H1 (cell line): ENCODE data around the gene EPB41L4A. TPM values are rescaled to one million over a fixed set of nuclear protein-coding genes. Genes with fewer than 3 reads are reported as not detected.

ENCODE experiments used
- CEBPB ChIP-seq: IDR thresholded peaks from 2 replicates; pipeline ENCODE4 v1.6.1; 2012; ENCODE audit warnings: low read depth, low read length
- GABPA ChIP-seq: IDR thresholded peaks from 2 replicates; pipeline ENCODE4 v1.6.1; 2011; ENCODE audit warnings: mild to moderate bottlenecking, low read length, moderate library complexity, borderline replicate concordance; ENCODE audit not compliant: insufficient read depth
- JUN ChIP-seq: IDR thresholded peaks from 2 replicates; pipeline ENCODE4 v1.6.1; 2011; ENCODE audit warnings: low read depth, mild to moderate bottlenecking, improper control_type of control experiment, low read length
- NANOG ChIP-seq: IDR thresholded peaks from 2 replicates; pipeline ENCODE4 v1.6.1; 2011; ENCODE audit warnings: low read length, low read depth, mild to moderate bottlenecking, inconsistent platforms; ENCODE audit not compliant: insufficient read depth, poor library complexity, severe bottlenecking
- NRF1 ChIP-seq: IDR thresholded peaks from 2 replicates; pipeline ENCODE4 v1.6.1; 2011; ENCODE audit warnings: mild to moderate bottlenecking, low read depth, low read length, improper control_type of control experiment
- POLR2AphosphoS5 ChIP-seq: IDR thresholded peaks from 2 replicates; pipeline ENCODE4 v1.6.1; 2011; ENCODE audit warnings: low read depth, low read length
- ZNF274 ChIP-seq: IDR thresholded peaks from 2 replicates; pipeline ENCODE4 v1.7.0; 2012; ENCODE audit warnings: low read length, borderline replicate concordance; ENCODE audit errors: extremely low read depth
- polyA plus RNA-seq, 7 experiments: library from polyadenylated mRNA; depleted of rRNA in 3 of 7; stranded (reverse) in 5 of 7; unstranded in 2 of 7; fragments of >200 nt in 5 of 7; fragments of 200-250 nt in 2 of 7; gene quantifications; 1 replicate in 5 of 7; 2 replicates in 1 of 7; 4 replicates in 1 of 7; pipeline versions ENCODE4 v1.2.1 to v1.2.3, GENCODE V29; 2011 to 2013; ENCODE audit warnings: missing spikeins in 2 of 7, mixed read lengths in 2 of 7
- total RNA-seq: library from RNA; stranded (reverse); fragmentation: NEBNext Ultra II Directional; extraction: Animal tissue kit (Norgen Biotek cat#: 25700); gene quantifications from 2 replicates; pipeline ENCODE4 v1.2.1, GENCODE V29; 2021

Gene EPB41L4A
- total and polyA plus RNA-seq, 2 of the 8 experiments (the other 6 are each of a cell fraction or from before 2014, with no cell fraction given) = 1.6 to 4.6 TPM

DNA sequence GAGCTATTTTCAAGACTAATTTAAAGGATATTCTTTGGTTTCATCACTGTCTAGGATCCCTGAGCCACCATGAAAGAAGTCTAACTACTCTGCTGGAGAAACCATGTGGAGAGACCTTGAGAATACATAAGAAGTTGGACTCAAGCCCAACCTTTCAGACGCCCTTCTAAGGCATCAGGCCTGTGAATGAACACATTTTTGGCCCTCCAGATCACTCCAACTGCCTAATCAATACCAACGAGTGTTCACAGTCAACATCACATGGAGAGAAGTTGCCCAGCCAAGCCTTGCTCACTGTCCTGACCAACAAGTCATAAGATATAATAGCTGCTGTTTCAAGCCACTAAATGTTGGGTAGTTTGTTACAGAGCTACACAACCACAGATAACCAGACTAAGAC is 100.7 kb downstream of the EPB41L4A start (continued):
- TF ChIP-seq POLR2AphosphoS5 = no peak
- TF ChIP-seq CEBPB = no peak
- TF ChIP-seq JUN = no peak
- no peak for TF ChIP-seq ZNF274
- TF ChIP-seq NANOG = no peak
- no peak for TF ChIP-seq GABPA
- TF ChIP-seq NRF1 = no peak
